HepG2 (cell line): ENCODE measurements around the gene BCAS3. TPM values are rescaled to one million over a fixed set of nuclear protein-coding genes. Genes with fewer than 3 reads are reported as not detected.

Experiments used
- ATAC-seq: fragments of 200-7000 bp; cut with Tn5 transposase; 3 replicates; pipeline ENCODE4 v1.9.1; 2020; ENCODE audit warnings: mild to moderate bottlenecking, moderate library complexity
- BruUV-seq: library from RNA; stranded (reverse); fragments of 400-500 nt; replicated peaks from 2 replicates; lab custom pipeline; 2021; lab: Mats Ljungman, UMichigan
- CTCF ChIA-PET: fragments of 300-600 bp; formaldehyde crosslinking; extraction: SDS; loops from one replicate; lab custom pipeline; 2021; ENCODE audit warnings: low total read pairs, inconsistent platforms, low intra/inter-chr PET ratio; lab: Yijun Ruan, JAX
- POLR2A ChIA-PET: fragments of 350-600 bp; sonication (Branson Sonifier 250); formaldehyde crosslinking; loops from one replicate; lab custom pipeline; 2020; ENCODE audit warnings: antibody characterized with exemption, inconsistent platforms; lab: Yijun Ruan, JAX
- DNase-seq: peaks from one replicate; pipeline ENCODE4 v3.0.0-alpha.2; 2015; ENCODE audit warnings: low spot score
- FAIRE-seq: peaks from 3 replicates; lab custom pipeline; 2011; peaks lifted over from hg19 to GRCh38; lab: Jason Lieb, UNC
- H2AFZ ChIP-seq: one replicate; pipeline ENCODE4 v1.6.1; 2011; ENCODE audit warnings: low read length, inconsistent platforms
- H3K27ac ChIP-seq: fragments of 300-600 bp; 3 replicates; pipeline ENCODE4 v1.8.0; 2011; ENCODE audit warnings: mixed run types, mild to moderate bottlenecking, mixed read lengths, low read length, inconsistent platforms; ENCODE audit not compliant: insufficient read depth; ENCODE audit errors: extremely low read length
- H3K27me3 ChIP-seq, 2 experiments: fragments of 200-600 bp in 1 of 2; 2 replicates in 1 of 2; 3 replicates in 1 of 2; pipeline versions ENCODE4 v1.6.0 to v1.8.0; 2011; ENCODE audit warnings: low read length in 2 of 2, mild to moderate bottlenecking in 2 of 2, moderate library complexity in 2 of 2, inconsistent platforms in 1 of 2; ENCODE audit not compliant: insufficient read depth in 2 of 2, control insufficient read depth in 1 of 2
- H3K36me3 ChIP-seq, 2 experiments: fragments of 200-600 bp in 1 of 2; replicated peaks in 1 of 2; 2 replicates in 1 of 2; 3 replicates in 1 of 2; pipeline versions ENCODE4 v1.5.1 to v1.8.0; 2011; ENCODE audit warnings: low read length in 2 of 2, inconsistent platforms in 1 of 2; ENCODE audit not compliant: insufficient read depth in 2 of 2, control insufficient read depth in 1 of 2
- H3K4me1 ChIP-seq: 2 replicates; pipeline ENCODE4 v1.5.1; 2012; ENCODE audit warnings: low read length, inconsistent platforms; ENCODE audit not compliant: insufficient read depth
- H3K4me2 ChIP-seq: 2 replicates; pipeline ENCODE4 v1.6.0; 2011; ENCODE audit warnings: low read depth, low read length, inconsistent platforms
- H3K4me3 ChIP-seq, 3 experiments: fragments of 200-600 bp in 1 of 3; sonication (generic), shearing (Covaris generic) in 1 of 3; replicated peaks in 1 of 3; 2 replicates each; pipeline ENCODE4 v1.5.1; 2011 to 2016; ENCODE audit warnings: low read length in 3 of 3, inconsistent platforms in 2 of 3, low read depth in 2 of 3, mild to moderate bottlenecking in 2 of 3, control low read depth in 1 of 3, mixed read lengths in 1 of 3; ENCODE audit not compliant: insufficient read depth in 1 of 3
- H3K79me2 ChIP-seq: one replicate; pipeline ENCODE4 v1.6.1; 2011; ENCODE audit warnings: low read length, inconsistent platforms; ENCODE audit not compliant: insufficient read depth
- H3K9ac ChIP-seq: 2 replicates; pipeline ENCODE4 v1.6.0; 2011; ENCODE audit warnings: mild to moderate bottlenecking, low read depth, low read length, inconsistent platforms; ENCODE audit not compliant: insufficient read depth
- H3K9me3 ChIP-seq: 2 replicates; pipeline ENCODE4 v1.5.1; 2012; ENCODE audit warnings: mild to moderate bottlenecking, low read length
- H4K20me1 ChIP-seq: 2 replicates; pipeline ENCODE4 v1.6.0; 2011; ENCODE audit warnings: inconsistent platforms, mild to moderate bottlenecking, low read length, moderate library complexity; ENCODE audit not compliant: insufficient read depth
- ELF1 ChIP-seq: sonication (generic); formaldehyde crosslinking; IDR thresholded peaks from 2 replicates; pipeline ENCODE4 v1.4.0; 2020; ENCODE audit warnings: missing genetic modification reagents
- FOXO4 ChIP-seq: sonication (generic); formaldehyde crosslinking; conservative IDR thresholded peaks from 2 replicates; pipeline ENCODE4 v1.8.1; 2023; ENCODE audit warnings: missing genetic modification reagents
- HMG20A ChIP-seq: IDR thresholded peaks from 2 replicates; pipeline ENCODE4 v1.6.1; 2016; ENCODE audit warnings: borderline replicate concordance
- ISL2 ChIP-seq: sonication (generic); formaldehyde crosslinking; IDR thresholded peaks from 2 replicates; pipeline ENCODE4 v1.5.0; 2020; ENCODE audit warnings: missing genetic modification reagents
- MATR3 ChIP-seq: sonication (generic); formaldehyde crosslinking; IDR thresholded peaks from 2 replicates; pipeline ENCODE4 v1.4.0; 2020; ENCODE audit warnings: missing genetic modification reagents
- MED8 ChIP-seq: sonication (generic); formaldehyde crosslinking; IDR thresholded peaks from 2 replicates; pipeline ENCODE4 v1.8.1; 2023; ENCODE audit warnings: mild to moderate bottlenecking, missing genetic modification reagents; ENCODE audit not compliant: insufficient replicate concordance
- MEIS1 ChIP-seq: sonication (generic); formaldehyde crosslinking; IDR thresholded peaks from 2 replicates; pipeline ENCODE4 v1.9.0; 2021; ENCODE audit warnings: mild to moderate bottlenecking, missing genetic modification reagents, moderate library complexity, borderline replicate concordance
- MIER3 ChIP-seq: IDR thresholded peaks from 2 replicates; pipeline ENCODE4 v1.6.1; 2016; ENCODE audit warnings: missing compliant biosample characterization, borderline replicate concordance
- MXD4 ChIP-seq: IDR thresholded peaks from 2 replicates; pipeline ENCODE4 v1.6.1; 2016; ENCODE audit warnings: mild to moderate bottlenecking, missing biosample characterization, missing genetic modification reagents
- MYC ChIP-seq: sonication (generic); formaldehyde crosslinking; IDR thresholded peaks from 2 replicates; pipeline ENCODE4 v1.9.0; 2021; ENCODE audit warnings: missing genetic modification reagents, borderline replicate concordance
- PRDM4 ChIP-seq: sonication (generic); formaldehyde crosslinking; IDR thresholded peaks from 2 replicates; pipeline ENCODE4 v1.9.0; 2021; ENCODE audit warnings: missing genetic modification reagents, borderline replicate concordance
- SNAI1 ChIP-seq: sonication (generic); formaldehyde crosslinking; IDR thresholded peaks from 2 replicates; pipeline ENCODE4 v1.5.0; 2020; ENCODE audit warnings: mild to moderate bottlenecking, missing genetic modification reagents, borderline replicate concordance
- SRSF9 ChIP-seq: fragments of 200-400 bp; formaldehyde crosslinking; IDR thresholded peaks from 2 replicates; pipeline ENCODE4 v1.6.1; 2018; ENCODE audit warnings: borderline replicate concordance, mild to moderate bottlenecking, low read depth, low read length; ENCODE audit not compliant: insufficient read depth, poor library complexity, severe bottlenecking
- ZNF34 ChIP-seq: sonication (generic); formaldehyde crosslinking; IDR thresholded peaks from 2 replicates; pipeline ENCODE4 v1.4.0; 2020; ENCODE audit warnings: mild to moderate bottlenecking, missing genetic modification reagents, borderline replicate concordance
- ZNF362 ChIP-seq: sonication (generic); formaldehyde crosslinking; IDR thresholded peaks from 2 replicates; pipeline ENCODE4 v1.4.0; 2020; ENCODE audit warnings: missing genetic modification reagents, mild to moderate bottlenecking, borderline replicate concordance
- ZNF512 ChIP-seq: sonication (generic); formaldehyde crosslinking; IDR thresholded peaks from 2 replicates; pipeline ENCODE4 v1.4.0; 2020; ENCODE audit warnings: mild to moderate bottlenecking, missing genetic modification reagents
- ZNF777 ChIP-seq: sonication (generic); formaldehyde crosslinking; IDR thresholded peaks from 2 replicates; pipeline ENCODE4 v1.4.0; 2020; ENCODE audit warnings: missing genetic modification reagents
- WGBS: methylation state at CpG from one replicate; pipeline ENCODE4 v1.1.6; 2017; ENCODE audit warnings: low lambda C conversion rate; 5-methylcytosine and 5-hydroxymethylcytosine counted together
- in situ Hi-C: cut with HindIII; loops from 2 replicates; pipeline ENCODE4 v1.10.0; 2017; ENCODE audit warnings: low pct_unique_long_range_greater_than_20kb; ENCODE audit not compliant: extremely low pct_ligation_motif_present
- intact Hi-C: fragments of 100-400 bp; cut with micrococcal nuclease; formaldehyde crosslinking; loops from one replicate; pipeline ENCODE4 v1.10.0; 2022; ENCODE audit not compliant: unreplicated experiment
- polyA plus RNA-seq, 8 experiments: library from polyadenylated mRNA; depleted of rRNA in 3 of 8; stranded (reverse) in 7 of 8; unstranded in 1 of 8; fragments of >200 nt; fragmentation: Illumina TruSeq in 4 of 8; extraction: Trizol in 4 of 8; gene quantifications; 2 replicates each; pipeline versions ENCODE4 v1.2.1 to v1.2.3, GENCODE V29; 2011 to 2016; ENCODE audit warnings: low read depth in 4 of 8, missing spikeins in 1 of 8, mixed read lengths in 1 of 8; ENCODE audit not compliant: insufficient read depth in 1 of 8
- total RNA-seq, 5 experiments: library from RNA; depleted of rRNA; stranded (reverse); fragments of >200 nt; fragmentation: Illumina TruSeq; extraction: Trizol; gene quantifications; 2 replicates each; pipeline ENCODE4 v1.2.3, GENCODE V29; 2016; ENCODE audit warnings: low read depth in 1 of 5

BCAS3 gene
- total and polyA plus RNA-seq, 2 of the 13 experiments (the other 11 are each of a cell fraction or from before 2014, with no cell fraction given), result 10.7 to 11.2 TPM

GRCh38 chr17:61267847-61268246 is 590.2 kb downstream of the BCAS3 start:
- DNase-seq (no peak), FAIRE-seq (no peak), ATAC-seq (no peak)
- no peaks in the 10 kb centered on the region for H3K79me2 ChIP-seq
- WGBS, result 70% methylated on average over 5 of the region's 5 CpGs
- intact Hi-C loops, result no loop called here
- H3K9ac ChIP-seq, result no peak overlapping the region
- H3K4me1 ChIP-seq, result 0 out of 2 replicates have a peak, but pooled peaks cover 6% of the 10 kb centered on the region
- CTCF ChIA-PET, result no interaction called here
- H3K27ac ChIP-seq, result no peak overlapping the region
- no peak overlapping the region for H3K4me2 ChIP-seq
- no peaks in the 10 kb centered on the region for H3K27me3 ChIP-seq
- POLR2A ChIA-PET, result no interaction called here
- no peaks in the 10 kb centered on the region for H3K36me3 ChIP-seq
- no peak overlapping the region for H3K4me3 ChIP-seq
- no TSS peak for BruUV-seq
- no peak overlapping the region for H2AFZ ChIP-seq
- H3K9me3 ChIP-seq, result no peaks in the 10 kb centered on the region
- no peaks in the 10 kb centered on the region for H4K20me1 ChIP-seq
- in situ Hi-C loops, result no loop called here
- TF ChIP-seq MYC, result no peak
- no peak for TF ChIP-seq ZNF777 (CRISPR knock-in tag)
- no peak for TF ChIP-seq PRDM4 (CRISPR knock-in tag)
- no peak for TF ChIP-seq MATR3 (CRISPR knock-in tag)
- no peak for TF ChIP-seq SNAI1 (CRISPR knock-in tag)
- TF ChIP-seq MXD4, result no peak
- TF ChIP-seq MEIS1, result no peak
- TF ChIP-seq FOXO4 (CRISPR knock-in tag), result no peak
- TF ChIP-seq ZNF34, result no peak
- TF ChIP-seq MIER3 (CRISPR knock-in tag), result no peak
- no peak for TF ChIP-seq ZNF362 (CRISPR knock-in tag)
- TF ChIP-seq ZNF512 (CRISPR knock-in tag), result no peak
- no peak for TF ChIP-seq ISL2
- TF ChIP-seq MED8 (CRISPR knock-in tag), result no peak
- TF ChIP-seq ELF1 (CRISPR knock-in tag), result no peak
- TF ChIP-seq SRSF9, result no peak
- TF ChIP-seq HMG20A (CRISPR knock-in tag), result no peak
